Loucy (cell line): Measurements from ENCODE around the gene PLSCR4.

Source experiments
- H2AFZ ChIP-seq: fragments of 200-600 bp; sonication (generic); 2 replicates; pipeline ENCODE4 v1.6.0; 2016; ENCODE audit warnings: antibody characterized with exemption, mild to moderate bottlenecking, low read length, moderate library complexity
- H3F3A ChIP-seq: fragments of 200-600 bp; 2 replicates; pipeline ENCODE4 v1.6.0; 2016; ENCODE audit warnings: antibody characterized with exemption, low read depth, mild to moderate bottlenecking
- H3K27me3 ChIP-seq: fragments of 200-600 bp; sonication (generic); 2 replicates; pipeline ENCODE4 v1.6.1; 2014; ENCODE audit warnings: low read length, mild to moderate bottlenecking; ENCODE audit not compliant: insufficient read depth, poor library complexity, severe bottlenecking
- H3K36me3 ChIP-seq: fragments of 200-600 bp; sonication (generic); 2 replicates; pipeline ENCODE4 v1.6.1; 2016; ENCODE audit warnings: low read length; ENCODE audit not compliant: insufficient read depth
- H3K4me1 ChIP-seq: fragments of 200-600 bp; sonication (generic); 2 replicates; pipeline ENCODE4 v1.5.1; 2014; ENCODE audit warnings: low read length, mild to moderate bottlenecking; ENCODE audit not compliant: insufficient read depth, poor library complexity, severe bottlenecking
- H3K4me2 ChIP-seq: fragments of 200-600 bp; sonication (generic); 2 replicates; pipeline ENCODE4 v1.6.0; 2014; ENCODE audit warnings: antibody characterized with exemption, low read length, low read depth, mild to moderate bottlenecking; ENCODE audit not compliant: poor library complexity, severe bottlenecking
- H3K4me3 ChIP-seq: fragments of 200-600 bp; sonication (generic); 2 replicates; pipeline ENCODE4 v1.5.1; 2014; ENCODE audit warnings: low read length, mild to moderate bottlenecking, mixed read lengths; ENCODE audit not compliant: poor library complexity, severe bottlenecking
- H3K79me2 ChIP-seq: fragments of 200-600 bp; sonication (generic); 2 replicates; pipeline ENCODE4 v1.6.1; 2014; ENCODE audit warnings: low read length; ENCODE audit not compliant: insufficient read depth
- H3K9ac ChIP-seq: fragments of 200-600 bp; sonication (generic); 2 replicates; pipeline ENCODE4 v1.6.0; 2014; ENCODE audit warnings: mild to moderate bottlenecking, low read depth, low read length, moderate library complexity; ENCODE audit not compliant: poor library complexity, severe bottlenecking
- H3K9me2 ChIP-seq: fragments of 200-600 bp; sonication (generic); replicated peaks from 2 replicates; pipeline ENCODE4 v1.6.1; 2016; ENCODE audit warnings: low read depth, low read length, mixed read lengths
- H3K9me3 ChIP-seq: fragments of 200-600 bp; sonication (generic); 2 replicates; pipeline ENCODE4 v1.6.1; 2014; ENCODE audit warnings: mild to moderate bottlenecking, antibody characterized with exemption, low read length, low read depth; ENCODE audit not compliant: insufficient read depth
- H4K20me1 ChIP-seq: fragments of 200-600 bp; sonication (generic); 2 replicates; pipeline ENCODE4 v1.6.0; 2014; ENCODE audit warnings: antibody characterized with exemption, low read length, mild to moderate bottlenecking; ENCODE audit not compliant: insufficient read depth, poor library complexity, severe bottlenecking
- CTCF ChIP-seq: fragments of 200-600 bp; sonication (generic); conservative IDR thresholded peaks from 2 replicates; pipeline ENCODE4 v1.5.1; 2014; ENCODE audit warnings: mild to moderate bottlenecking, antibody characterized with exemption, low read length
- EZH2phosphoT487 ChIP-seq: fragments of 200-600 bp; IDR thresholded peaks from 2 replicates; pipeline ENCODE4 v1.6.1; 2018; ENCODE audit warnings: antibody characterized with exemption, mild to moderate bottlenecking, moderate library complexity, borderline replicate concordance

The PLSCR4 gene

GRCh38 chr3:146159037-146159436, 91.9 kb downstream of the PLSCR4 start:
- H3K79me2 ChIP-seq: no peaks in the 10 kb centered on the region
- no peaks in the 10 kb centered on the region for H3F3A ChIP-seq
- no peak overlapping the region for H3K4me2 ChIP-seq
- H3K36me3 ChIP-seq: no peaks in the 10 kb centered on the region
- H3K4me3 ChIP-seq: no peak overlapping the region
- H3K27me3 ChIP-seq: no peaks in the 10 kb centered on the region
- H3K4me1 ChIP-seq: no peaks in the 10 kb centered on the region
- H3K9me3 ChIP-seq: no peaks in the 10 kb centered on the region
- TF ChIP-seq CTCF: no peak
- no peaks in the 10 kb centered on the region for H3K9me2 ChIP-seq
- no peaks in the 10 kb centered on the region for H4K20me1 ChIP-seq
- H3K9ac ChIP-seq: no peak overlapping the region
- no peak overlapping the region for H2AFZ ChIP-seq

- no peak overlapping the region for H3K4me2 ChIP-seq
- no peaks in the 10 kb centered on the region for H4K20me1 ChIP-seq
- no peaks in the 10 kb centered on the region for H3K4me1 ChIP-seq
- no peaks in the 10 kb centered on the region for H3F3A ChIP-seq
- H3K9me3 ChIP-seq: no peaks in the 10 kb centered on the region
- TF ChIP-seq EZH2phosphoT487 (no peak), CTCF (no peak)
- H3K36me3 ChIP-seq: no peaks in the 10 kb centered on the region
- H3K27me3 ChIP-seq: no peaks in the 10 kb centered on the region
- no peak overlapping the region for H3K9ac ChIP-seq
- H3K9me2 ChIP-seq: no peaks in the 10 kb centered on the region
- no peak overlapping the region for H3K4me3 ChIP-seq
- H2AFZ ChIP-seq: no peak overlapping the region
- H3K79me2 ChIP-seq: no peaks in the 10 kb centered on the region
Measured at GRCh38 chr3:146157325-146158060, 93.4 kb downstream of the PLSCR4 start.

GRCh38 chr3:146156666-146157314, 94.1 kb downstream of the PLSCR4 start:
- no peaks in the 10 kb centered on the region for H3K27me3 ChIP-seq
- H3F3A ChIP-seq: no peaks in the 10 kb centered on the region
- no peaks in the 10 kb centered on the region for H3K9me2 ChIP-seq
- H3K36me3 ChIP-seq: no peaks in the 10 kb centered on the region
- no peaks in the 10 kb centered on the region for H3K9me3 ChIP-seq
- TF ChIP-seq CTCF: no peak
- TF ChIP-seq EZH2phosphoT487: no peak
- H3K4me1 ChIP-seq: no peaks in the 10 kb centered on the region
- H3K9ac ChIP-seq: no peak overlapping the region
- H3K79me2 ChIP-seq: no peaks in the 10 kb centered on the region
- H3K4me2 ChIP-seq: no peak overlapping the region
- no peak overlapping the region for H2AFZ ChIP-seq
- H3K4me3 ChIP-seq: no peak overlapping the region
- no peaks in the 10 kb centered on the region for H4K20me1 ChIP-seq
